Measurements from ENCODE around the gene ARHGEF16.

Gene ARHGEF16

DNA sequence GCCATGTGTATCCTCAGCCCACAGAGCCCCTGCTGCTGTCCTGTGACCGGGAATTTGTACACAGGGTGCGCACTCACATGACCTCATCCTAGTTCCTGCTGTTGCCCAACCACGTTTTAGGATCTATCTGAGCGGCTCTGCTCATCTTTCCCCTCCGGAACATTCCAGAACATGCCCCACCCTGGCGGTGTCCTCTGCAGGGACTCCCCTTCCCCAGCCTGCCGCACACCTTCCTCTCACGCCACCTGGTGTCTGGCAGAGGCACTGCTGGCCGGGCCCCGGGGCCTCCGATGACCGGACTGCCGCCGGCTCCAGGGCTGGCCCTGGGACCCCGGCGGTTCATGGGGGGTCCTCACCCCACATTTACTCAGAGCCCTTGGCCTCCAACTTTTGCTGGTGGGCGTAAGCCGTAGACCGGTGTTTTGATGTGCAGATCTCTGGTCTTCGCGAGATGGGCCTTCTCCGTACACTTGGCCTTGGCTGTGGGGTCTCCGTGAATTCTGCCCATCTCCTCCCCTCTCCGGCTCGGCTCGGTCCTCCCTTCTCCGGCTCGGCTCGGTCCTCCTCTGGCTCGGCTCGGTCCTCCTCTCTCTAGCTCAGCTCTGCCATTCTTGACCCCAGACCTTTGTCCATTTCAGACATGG lies 29.5 kb downstream of the ARHGEF16 start:
- DNase-seq, result peak; percentile 35

DNA sequence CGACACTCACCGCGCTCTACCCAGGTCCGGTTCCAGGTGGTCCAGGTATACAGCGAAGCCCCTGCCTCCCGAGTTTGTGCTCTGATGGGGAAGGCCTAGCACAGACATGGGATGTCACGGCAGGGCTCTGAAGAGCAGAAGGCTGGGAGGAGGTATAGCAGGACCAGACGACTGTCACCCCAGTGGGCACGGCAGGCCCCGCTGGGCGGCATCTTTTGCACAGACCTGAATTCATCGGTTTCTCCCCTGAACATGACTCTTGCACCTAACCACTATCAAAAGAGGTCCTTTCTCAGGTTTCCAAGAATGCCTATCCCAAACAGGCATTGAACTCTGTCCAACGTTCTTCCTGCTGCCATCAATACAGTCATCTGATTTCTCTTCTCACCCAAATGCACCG lies 30.6 kb downstream of the ARHGEF16 start:
- no peak for DNase-seq

DNA sequence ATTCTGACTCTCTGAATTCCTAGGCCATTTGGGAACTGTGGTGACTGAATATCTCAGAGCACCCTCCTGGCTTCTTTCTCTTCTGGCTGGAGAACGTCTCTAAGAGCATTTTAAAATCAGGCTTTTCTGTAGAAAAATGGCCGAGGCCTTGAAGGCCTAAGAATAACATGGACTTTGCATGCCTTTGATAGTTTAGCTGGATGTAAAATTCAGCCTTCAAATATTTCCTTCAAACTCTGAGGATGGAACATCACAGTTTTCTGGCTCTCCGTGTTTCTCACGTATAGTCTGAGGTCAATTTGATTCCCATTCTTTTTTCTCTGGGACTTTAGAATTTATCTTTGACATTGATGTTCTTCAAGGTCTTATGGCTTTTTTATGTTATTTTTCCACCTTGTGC lies 34.0 kb downstream of the ARHGEF16 start:
- no peak for DNase-seq

DNA sequence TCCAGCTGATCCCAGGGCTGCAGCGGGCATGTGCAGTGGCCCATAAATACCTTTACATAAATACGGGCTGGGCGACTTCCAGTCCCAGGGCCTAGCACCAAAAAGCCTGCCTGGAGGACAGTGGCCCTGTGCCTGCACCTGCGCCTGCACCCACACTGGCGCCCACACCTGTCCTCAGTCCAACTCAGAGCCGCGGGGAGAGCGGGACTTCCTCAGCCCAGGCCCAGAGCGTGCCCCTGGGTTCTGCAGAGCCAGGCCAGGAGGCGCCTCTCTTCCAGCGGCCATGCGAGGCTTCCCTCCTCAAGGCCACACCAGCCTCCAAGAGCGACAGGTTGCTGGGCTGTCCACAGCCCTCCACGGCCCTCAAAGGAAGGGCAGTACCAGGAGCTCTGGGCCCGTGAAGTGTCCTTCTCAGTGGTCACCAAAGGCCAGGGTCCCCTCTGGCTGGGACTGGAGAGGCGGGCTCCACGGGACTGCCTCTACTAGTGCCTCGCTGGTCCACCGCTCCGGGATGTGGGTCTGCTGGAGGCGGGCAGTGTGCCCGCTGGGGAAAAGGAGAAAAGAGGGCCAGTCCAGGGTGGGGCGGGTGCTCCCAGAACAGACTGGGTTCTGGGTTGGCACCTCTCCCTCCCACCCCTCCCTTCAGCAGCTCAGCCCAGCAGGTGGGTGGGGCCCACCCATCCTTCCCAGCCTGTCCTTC lies 35.7 kb downstream of the ARHGEF16 start:
- DNase-seq, result no peak

DNA sequence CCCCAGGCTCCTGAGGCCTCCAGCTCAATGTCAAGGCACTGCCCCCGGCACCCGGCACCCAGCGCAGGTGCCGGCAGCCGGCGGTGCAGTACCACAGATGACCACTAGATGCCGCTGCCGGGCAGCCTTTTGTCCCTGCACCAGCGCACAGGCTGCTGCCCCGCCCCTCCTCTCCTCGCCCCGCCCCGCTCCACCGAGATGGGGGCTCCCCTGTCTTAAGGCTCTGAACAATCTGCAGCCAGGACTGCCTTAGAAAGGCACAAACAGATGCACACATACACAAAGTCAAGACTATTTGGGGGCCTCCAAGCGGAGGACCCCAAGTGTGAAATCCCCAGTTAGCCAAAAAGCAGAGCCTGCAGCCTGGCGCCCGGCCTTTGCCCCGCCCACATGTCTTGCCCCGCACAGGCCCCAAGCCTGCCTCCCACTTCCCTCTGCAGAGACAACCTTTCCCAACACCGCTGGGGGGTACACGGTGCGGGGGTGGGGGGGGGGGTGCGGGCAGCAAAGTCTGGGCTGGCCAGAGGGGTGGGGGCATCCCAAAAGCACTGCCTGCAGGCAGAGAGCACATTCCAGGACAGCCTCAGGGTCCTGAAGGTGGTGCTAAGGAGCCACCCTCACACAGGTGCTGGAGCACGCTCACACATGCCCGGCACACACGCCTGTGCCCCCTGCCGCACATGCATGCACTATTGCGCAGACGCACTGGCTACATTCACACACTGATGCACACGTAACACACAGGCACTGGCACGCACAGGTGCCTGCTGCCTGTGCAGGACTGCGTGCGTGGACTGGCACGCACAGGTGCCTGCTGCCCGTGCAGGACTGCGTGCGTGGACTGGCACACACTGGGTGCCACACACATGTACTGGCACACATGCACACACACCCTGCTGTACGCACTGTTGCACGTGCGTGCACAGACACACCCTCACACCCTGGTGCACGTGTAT lies 37.1 kb downstream of the ARHGEF16 start:
- peak; percentile 89 for DNase-seq

DNA sequence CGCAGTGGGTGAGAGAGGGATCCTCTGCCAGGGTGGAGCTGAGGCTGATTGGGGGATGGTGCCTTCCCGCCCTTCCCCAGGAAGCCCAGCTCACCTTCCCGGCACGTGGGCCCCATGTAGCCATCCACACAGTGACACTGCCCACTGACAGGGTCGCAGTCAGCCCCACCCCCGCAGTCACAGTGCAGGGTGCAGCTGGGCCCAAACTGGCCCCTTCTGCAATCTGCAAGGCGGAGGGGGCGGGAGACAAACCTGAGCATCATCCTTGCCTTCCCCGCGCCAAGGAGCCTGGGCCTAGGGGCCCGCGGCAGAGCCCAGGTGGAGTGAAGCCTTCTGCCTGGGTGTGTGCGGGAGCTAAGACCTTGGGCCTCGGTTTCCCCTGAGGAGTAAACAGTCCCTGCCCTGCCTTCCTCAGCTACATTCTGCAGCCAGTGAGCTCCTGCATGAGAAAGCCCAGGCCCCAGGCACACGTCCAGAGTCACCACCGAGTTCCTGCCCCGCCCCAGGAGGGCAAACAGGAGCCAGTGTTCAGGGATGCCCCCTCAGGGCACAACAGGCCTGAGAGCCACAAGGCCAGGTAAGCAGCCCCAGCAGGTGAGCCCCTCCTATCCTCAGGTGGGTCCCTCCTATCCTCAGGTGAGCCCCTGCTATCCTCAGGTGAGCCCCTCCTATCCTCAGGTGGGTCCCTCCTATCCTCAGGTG lies 38.2 kb downstream of the ARHGEF16 start:
- no peak for DNase-seq

DNA sequence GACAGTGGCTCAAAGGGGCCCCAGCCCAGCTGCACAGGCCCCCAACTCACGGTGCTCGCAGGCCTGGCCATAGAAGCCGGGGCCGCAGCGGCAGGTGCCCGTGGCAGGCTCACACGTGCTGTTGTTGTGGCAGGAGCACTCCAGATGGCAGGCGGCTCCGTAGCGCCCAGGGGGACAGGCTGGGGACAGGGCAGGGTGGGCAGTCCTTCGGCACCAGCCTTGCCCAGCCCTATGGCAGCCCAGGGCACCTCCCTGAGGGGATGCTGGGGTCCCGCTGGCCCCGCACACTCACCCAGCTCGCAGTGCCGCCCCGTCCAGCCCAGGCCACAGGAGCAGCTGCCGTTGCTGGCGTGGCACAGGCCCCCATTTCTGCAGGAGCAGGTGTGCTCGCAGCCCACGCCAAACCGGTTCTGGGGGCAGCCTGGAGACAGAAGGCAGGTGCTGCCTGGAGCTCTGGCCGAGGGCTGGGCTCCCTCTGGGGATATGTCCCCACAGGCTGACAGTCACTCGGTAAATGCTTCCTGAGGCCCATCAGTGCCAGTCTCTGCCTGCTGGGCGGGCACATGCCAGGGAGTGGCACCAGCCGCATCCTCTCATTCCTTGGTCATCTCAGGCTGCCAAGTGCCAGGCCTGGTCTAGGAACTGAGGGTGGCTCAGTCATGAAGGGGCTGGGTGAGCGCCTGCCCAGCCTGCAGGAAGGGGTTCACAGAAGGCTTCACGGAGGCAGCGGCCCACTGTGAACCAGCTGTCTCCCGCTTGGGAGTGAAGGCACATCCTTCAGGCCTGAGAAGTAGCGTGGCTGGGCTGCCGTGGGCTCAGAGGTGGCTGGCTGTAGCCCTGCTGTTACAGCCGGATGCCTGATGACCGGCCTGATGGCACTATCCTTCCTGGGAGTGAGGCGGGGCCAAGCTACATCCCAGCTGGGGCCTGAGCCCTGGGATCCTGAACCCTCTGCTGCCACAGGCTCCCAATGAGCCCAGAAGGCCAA lies 40.1 kb downstream of the ARHGEF16 start:
- DNase-seq, result no peak

DNA sequence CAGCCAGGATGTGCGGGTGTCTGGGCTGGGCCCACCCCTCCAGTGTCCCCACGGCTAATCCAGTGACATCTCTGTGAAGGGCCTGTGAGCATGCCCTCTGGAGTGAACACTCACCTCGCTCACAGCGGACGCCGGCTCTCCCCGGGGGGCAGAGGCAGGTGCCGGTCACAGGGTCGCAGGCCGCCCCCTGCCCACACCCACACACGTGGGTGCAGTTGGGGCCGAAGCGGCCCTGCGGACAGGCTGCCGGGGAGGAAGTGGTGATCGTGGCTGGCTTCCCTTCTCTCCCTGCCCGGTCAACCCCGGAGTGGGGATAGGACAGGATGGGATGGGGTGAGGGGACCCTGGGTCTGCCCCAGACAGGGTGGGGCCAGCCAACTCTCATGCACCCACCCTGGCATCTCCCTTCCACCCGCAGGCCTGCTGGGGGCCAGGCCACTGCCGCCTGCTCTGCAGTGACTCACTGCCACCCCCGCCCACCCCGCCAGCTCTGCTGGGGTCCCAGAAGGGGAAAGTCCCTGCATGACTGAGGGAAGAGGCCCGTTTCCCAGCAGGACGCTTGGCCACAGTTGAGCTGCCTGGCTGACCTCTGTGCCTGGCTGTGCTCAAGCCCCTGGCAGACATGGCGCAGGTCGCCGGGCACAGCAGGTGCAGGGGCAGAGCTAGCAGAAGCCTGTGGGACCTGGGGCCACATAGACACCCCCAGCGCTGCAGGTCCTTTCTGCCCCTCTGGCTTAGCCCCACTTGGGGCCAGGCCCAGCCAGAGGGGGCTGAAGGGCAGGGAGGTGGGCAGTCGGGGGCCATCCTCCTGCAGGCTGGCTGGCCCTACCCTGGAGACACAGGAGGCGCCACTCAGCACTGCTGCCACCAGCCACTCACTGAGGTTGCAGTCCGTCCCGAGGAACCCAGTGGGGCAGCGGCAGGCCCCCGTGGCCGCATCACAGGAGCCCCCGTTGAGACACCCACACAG lies 41.6 kb downstream of the ARHGEF16 start:
- DNase-seq, result no peak

DNA sequence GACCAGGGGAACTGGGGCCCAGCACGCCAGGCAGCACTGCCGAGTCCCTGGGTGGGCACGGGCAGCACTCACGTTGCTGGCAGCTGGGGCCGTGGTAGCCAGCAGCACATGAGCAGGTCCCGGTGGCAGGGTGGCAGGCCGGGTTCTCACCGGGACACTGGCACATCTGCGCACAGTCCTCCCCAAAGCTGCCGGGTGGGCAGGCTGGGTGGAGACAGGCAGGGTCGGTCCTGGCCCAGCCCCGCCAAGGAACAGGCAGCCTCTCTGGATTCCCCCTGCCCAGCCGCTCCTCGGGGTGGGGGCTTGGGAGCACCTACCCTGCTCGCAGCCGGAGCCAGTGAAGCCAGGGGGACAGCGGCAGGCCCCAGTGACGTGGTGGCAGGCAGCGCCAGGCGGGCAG lies 42.5 kb downstream of the ARHGEF16 start:
- no peak for DNase-seq

DNA sequence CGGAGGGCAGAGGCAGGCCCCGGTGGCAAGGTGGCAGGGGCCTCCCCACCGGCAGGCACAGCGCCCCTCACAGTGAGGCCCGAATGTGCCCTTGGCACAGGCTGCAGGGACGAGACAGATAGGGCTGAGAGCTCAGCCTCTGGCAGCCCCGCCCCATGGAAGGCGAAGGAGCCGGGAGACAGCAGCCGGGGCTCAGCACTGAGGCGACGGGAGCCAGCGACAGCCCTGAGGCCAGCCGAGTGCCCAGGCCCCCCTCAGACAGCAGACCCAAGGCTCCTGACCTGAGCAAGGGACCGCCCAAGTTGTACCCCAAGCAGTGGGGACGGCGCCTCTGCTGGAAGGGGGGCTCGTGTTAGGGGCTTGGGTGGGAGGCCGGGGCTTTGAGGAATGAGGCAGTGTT lies 43.1 kb downstream of the ARHGEF16 start:
- no peak for DNase-seq

DNA sequence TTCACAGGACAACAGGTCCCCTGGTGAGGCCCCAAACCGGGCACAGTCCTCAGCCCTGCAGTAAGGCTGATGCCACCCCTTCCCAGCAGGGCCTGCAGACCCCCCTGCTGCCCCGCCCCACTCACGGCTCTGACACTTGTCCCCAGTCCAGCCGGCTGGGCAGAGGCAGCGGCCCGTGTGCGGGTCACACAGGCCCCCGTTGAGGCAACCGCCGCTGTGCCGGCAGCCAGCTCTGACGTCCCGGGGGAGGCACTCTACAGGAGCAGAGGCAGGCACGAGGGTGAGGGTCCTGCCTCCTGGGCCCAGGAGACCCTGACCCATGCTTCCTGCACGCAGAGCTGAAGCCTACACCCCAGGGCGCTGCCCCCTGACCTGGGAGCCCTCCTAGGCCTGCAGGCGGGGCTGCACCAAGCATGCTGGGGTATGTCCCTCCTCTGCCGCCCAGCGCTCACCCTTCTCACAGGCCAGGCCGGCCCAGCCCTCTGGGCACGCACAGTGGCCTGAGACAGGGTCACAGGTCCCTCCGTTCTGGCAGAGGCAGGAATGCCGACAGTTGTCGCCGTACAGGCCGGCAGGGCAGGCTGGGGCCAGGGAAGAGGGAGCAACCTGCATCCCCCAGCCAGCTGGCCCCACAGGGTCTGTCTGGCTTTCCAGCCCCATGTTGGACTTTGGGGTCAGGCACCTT lies 43.9 kb downstream of the ARHGEF16 start:
- no peak for DNase-seq

DNA sequence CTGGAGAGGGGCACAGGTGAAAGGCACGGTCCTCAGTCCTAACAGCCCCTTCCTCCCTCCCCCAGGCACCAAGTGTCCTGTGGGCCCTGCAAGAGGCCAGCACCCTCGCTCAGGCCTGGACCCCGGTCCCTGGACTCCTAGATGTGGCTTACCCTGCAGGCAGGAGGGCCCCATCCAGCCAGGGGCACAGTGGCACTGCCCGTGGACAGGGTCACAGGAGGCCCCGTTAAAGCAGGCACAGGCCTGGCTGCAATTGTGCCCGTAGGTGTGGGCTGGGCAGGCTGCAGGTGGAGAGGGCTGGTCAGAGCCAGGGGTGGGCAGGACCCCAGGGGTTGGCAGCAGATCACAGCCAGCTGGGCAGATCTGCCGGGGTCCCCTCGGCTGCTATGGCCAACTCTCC lies 44.5 kb downstream of the ARHGEF16 start:
- no peak for DNase-seq

DNA sequence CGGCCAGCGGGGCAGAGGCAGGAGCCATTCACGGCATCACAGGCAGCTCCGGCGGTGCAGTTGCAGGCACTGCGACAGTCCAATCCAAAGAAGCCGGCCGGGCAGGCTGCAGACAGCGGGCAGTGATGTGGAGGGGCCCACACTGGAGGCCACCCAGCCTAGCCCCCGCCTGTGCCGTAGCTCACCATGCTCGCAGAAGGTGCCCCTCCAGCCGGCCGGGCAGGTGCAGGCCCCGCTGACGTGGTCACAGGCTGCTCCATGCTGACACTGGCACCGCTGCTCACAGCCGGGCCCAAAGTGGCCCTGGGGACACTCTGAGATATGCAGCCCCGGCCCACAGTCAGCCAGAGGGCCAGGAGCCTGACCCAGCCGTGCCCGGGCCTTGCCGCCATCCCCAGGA lies 45.1 kb downstream of the ARHGEF16 start:
- DNase-seq, result no peak

DNA sequence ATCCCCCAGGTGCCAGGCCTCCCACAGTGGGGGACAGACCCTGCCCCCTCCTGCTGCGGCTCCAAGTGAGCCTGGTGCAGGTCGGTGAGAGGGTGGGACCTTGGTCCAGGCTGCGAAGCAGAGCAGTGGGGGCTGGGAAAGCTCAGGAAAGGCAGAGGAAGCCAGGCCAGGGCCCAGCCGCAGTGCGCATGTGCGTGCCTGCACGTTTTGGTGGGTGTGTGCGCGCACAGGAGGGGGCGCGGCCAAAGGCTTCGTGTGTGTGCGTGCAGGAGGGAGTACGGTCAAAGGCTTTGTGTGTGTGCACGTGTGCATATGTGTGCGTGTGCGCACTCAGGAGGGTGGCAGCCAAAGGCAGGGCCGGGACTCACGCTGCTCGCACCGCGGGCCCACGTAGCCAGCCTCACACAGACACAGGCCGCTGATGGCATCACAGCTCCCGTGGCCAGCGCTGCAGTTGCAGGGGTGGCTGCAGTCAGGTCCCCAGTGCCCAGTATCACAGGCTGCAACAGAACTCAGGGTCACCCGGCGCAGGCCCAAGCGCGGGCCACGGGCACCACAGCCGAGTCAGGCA lies 45.9 kb downstream of the ARHGEF16 start:
- no peak for DNase-seq

DNA sequence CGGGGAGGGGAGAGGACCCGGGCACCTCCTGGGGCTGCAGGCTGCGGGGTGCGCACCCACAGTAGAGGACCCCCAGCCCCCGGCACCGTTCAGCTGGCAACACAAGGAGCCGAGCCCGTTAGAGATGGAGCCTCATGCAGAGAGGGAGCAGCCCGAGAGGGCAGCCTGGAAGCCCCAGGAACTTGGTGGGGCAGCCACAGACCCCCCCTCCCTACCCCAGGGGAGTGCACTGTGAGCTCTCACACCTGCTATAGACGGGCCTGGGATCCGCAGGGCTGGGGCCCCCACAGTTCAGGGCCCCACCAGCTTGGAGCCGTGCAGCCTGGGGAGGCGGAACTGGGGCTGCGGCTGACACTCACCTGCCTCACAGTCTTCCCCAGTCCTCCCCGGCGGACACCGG lies 47.0 kb downstream of the ARHGEF16 start:
- no peak for DNase-seq

DNA sequence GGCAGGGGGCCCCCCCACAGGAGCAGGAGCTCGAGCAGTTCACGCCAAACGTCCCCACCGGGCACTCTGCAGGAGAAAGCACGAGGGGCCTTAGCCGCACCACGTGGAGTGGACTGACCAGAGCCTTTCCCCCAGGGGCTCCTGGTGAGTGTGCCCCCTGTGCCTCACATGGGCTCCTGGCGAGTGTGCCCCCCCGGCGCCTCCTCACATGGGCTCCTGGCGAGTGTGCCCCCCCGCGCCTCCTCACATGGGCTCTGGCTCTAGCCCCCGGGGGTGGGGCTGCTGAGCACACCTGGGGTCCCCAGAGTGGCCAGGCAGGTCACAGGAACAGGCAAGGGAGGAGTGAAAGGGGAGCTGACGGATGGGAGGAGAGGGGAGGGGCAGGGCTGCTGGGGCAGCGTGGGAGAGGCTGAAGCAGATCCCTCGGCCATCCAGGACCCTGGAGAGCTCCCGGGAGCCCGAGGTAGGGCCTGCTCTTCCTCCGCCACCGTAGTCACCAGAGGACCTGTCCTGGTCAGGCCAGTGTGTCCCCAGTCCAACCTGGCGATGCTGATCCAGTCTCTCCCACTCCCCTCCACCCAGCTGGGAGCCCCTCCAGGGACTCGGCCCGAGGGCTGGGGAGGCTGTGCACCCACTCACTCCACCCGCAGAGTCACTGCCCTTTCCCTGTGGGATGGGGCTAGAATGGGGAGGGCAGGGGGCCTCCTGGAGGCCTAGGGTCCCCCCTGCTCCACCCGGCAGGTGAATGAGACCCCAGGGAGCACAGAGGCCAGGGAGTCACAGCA lies 47.6 kb downstream of the ARHGEF16 start:
- DNase-seq, result no peak

DNA sequence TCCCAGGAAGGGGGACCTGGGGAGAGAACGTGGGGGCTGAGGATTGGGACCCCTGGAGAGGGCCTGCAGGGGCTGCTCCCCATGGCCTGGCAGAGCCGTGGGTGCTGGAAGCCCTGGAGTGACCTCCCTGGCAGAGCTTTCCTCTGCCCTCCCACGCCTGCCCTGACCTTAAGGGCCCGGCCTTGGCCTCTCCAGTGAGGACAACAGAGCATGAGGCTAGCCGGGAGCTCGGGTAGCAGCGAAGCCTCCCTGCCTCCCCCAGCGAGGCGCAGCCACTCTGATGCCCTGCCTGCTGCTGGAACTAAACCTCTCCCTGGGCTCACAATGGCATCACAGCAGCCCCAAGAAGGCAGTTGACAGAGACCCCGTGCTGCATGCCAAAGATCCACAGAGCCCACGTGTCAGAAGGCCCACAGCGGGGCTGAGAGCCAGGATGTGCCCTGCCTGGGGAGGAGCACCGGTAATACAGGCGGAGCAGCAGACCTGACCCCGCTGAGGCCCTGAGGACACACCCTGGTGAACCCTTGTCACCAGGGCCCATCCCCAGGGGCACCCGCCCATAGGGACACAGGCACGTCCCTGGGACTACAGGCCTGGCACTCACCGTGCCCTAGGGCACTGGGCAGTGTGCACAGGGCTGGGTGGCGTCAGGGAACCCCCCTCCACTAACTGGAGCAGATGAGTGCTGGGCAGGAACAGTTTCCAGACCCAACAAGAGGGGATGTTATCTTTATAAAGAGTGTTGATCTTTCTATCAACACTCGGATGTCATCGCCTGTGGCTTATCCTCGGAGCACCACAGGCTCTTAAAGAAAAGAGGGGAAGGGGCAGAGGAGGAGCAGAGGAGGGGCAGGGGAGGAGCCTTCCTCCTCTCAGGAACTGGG lies 48.4 kb downstream of the ARHGEF16 start:
- no peak for DNase-seq

DNA sequence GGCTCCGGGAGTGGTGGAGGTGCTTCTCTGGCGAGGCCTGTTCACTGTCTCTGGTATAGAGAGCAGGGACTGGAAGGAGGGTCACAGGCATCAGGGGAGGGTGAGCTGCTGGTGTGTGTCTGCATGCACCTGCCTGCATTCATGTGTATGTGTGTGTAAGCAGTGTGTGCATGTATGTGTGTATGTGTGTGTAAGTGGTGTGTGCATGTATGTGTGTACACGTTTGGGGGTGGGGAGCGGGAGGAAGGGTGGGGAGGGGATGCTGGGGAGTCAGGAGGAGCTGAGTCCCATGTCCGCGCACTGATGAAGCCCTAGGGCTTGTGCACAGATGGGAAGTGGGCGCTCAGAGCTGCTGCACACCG lies 49.0 kb downstream of the ARHGEF16 start:
- no peak for DNase-seq

All from activated CD8-positive, alpha-beta memory T cell treated with anti-CD3 and anti-CD28 coated beads, Interleukin-2, amount 50 U/mL, for 4 hours (primary cell).